ENCODE results near the gene AEN.

DNA sequence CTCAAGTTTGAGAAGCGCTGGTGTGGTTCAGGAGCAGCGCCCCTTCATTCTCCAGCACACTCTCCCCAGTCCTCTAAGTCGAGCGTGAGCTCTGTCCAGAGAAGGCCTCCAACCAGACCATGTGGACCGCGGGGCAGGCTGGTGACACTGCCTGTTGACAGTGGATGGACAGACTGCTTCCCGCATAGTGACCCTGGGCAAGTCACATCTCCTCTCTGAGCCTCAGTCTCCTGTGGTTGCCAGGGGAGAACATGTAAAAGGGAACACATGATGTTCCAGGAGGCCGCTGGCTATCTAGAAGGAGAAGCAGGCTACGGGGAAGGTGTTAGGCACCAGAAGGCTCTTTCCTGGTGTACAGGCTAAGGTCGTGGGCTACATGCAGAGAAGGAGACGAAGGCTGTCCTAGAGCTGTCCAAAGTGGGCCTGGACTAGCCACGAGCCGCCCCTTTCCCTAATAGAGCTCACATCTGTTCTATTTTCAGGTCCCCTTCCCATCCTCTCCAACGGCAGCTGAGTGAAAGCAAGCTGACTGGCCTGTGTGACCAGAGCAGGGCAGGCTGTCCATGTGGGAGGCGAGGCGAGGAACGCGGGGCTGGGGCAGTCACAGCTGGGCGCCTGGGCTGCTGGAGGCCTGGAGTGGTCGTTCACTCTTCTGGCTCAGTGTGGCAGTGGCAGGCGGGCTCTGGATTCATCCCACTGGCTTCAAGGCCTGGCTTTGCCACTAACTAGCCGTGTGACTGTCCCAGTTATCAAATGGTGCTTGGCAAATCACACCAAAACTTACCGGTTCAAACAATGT lies 28.8 kb downstream of the AEN start:
- no peak for TF ChIP-seq POLR2AphosphoS5 (IDR thresholded peaks at IDR 0.05; ENCODE audit: borderline replicate concordance, low read depth, low read length)
- TF ChIP-seq FOXP2 (optimal IDR thresholded peaks at IDR 0.05; ENCODE audit: control extremely low read depth, extremely low read length, insufficient read depth), result no peak
